KMS-11 (cell line): ENCODE data around the gene RTTN.
"Not testable (repeated sequence)": the region's sequence is repeated elsewhere in the genome, so short reads cannot be mapped to it uniquely, and the experiment has no call there.

Experiments
- H2AFZ ChIP-seq: fragments of 200-600 bp; sonication (generic); 2 replicates; pipeline ENCODE4 v1.6.1; 2016; ENCODE audit warnings: antibody characterized with exemption, mixed run types, low read depth
- H3K27ac ChIP-seq: fragments of 200-600 bp; sonication (generic); 2 replicates; pipeline ENCODE4 v1.6.1; 2016; ENCODE audit warnings: mild to moderate bottlenecking, mixed run types
- H3K27me3 ChIP-seq: fragments of 200-600 bp; sonication (generic); 2 replicates; pipeline ENCODE4 v1.6.1; 2017; ENCODE audit warnings: mild to moderate bottlenecking, low read depth, mixed run types, moderate library complexity; ENCODE audit not compliant: insufficient read depth
- H3K36me3 ChIP-seq: fragments of 200-600 bp; sonication (generic); 2 replicates; pipeline ENCODE4 v1.6.1; 2017; ENCODE audit warnings: mild to moderate bottlenecking, mixed run types; ENCODE audit not compliant: insufficient read depth
- H3K4me1 ChIP-seq: fragments of 200-600 bp; sonication (generic); 2 replicates; pipeline ENCODE4 v1.6.1; 2016; ENCODE audit warnings: mild to moderate bottlenecking, low read depth, mixed run types; ENCODE audit not compliant: poor library complexity, severe bottlenecking
- H3K4me2 ChIP-seq: fragments of 200-600 bp; sonication (generic); 2 replicates; pipeline ENCODE4 v1.7.0; 2016; ENCODE audit warnings: mild to moderate bottlenecking, mixed run types
- H3K4me3 ChIP-seq: fragments of 200-600 bp; sonication (generic); IDR thresholded peaks from 2 replicates; pipeline ENCODE4 v1.6.1; 2017; ENCODE audit warnings: low read depth, low read length, mixed read lengths; ENCODE audit not compliant: insufficient read depth
- H3K79me2 ChIP-seq: fragments of 200-600 bp; sonication (generic); 2 replicates; pipeline ENCODE4 v1.6.1; 2016; ENCODE audit warnings: low read depth, mixed run types; ENCODE audit not compliant: insufficient read depth
- H3K9ac ChIP-seq: fragments of 200-600 bp; sonication (generic); 2 replicates; pipeline ENCODE4 v1.6.1; 2016; ENCODE audit warnings: mild to moderate bottlenecking, mixed run types
- H4K20me1 ChIP-seq: fragments of 200-600 bp; sonication (generic); 2 replicates; pipeline ENCODE4 v1.6.1; 2016; ENCODE audit warnings: mild to moderate bottlenecking, mixed run types; ENCODE audit not compliant: insufficient read depth
- CTCF ChIP-seq: fragments of 200-600 bp; sonication (generic); conservative IDR thresholded peaks from 2 replicates; pipeline ENCODE4 v1.6.1; 2017; ENCODE audit warnings: low read depth, mild to moderate bottlenecking, antibody characterized with exemption, low read length, moderate library complexity, mixed read lengths

The RTTN gene

GRCh38 chr18:70246061-70246466, 40.6 kb upstream of the RTTN start:
- Histone ChIP-seq H2AFZ (no peak overlapping the region), H3K36me3 (no peaks in the 10 kb centered on the region), H4K20me1 (no peaks in the 10 kb centered on the region), H3K9ac (no peak overlapping the region), H3K27ac (no peak overlapping the region), H3K4me3 (no peak overlapping the region), H3K79me2 (no peaks in the 10 kb centered on the region), H3K4me1 (no peaks in the 10 kb centered on the region), H3K4me2 (no peak overlapping the region), H3K27me3 (no peaks in the 10 kb centered on the region)
- no peak for TF ChIP-seq CTCF

- Histone ChIP-seq H3K9ac (no peak overlapping the region), H3K4me2 (no peak overlapping the region), H3K4me3 (no peak overlapping the region), H3K27ac (no peak overlapping the region), H3K79me2 (no peaks in the 10 kb centered on the region), H3K27me3 (no peaks in the 10 kb centered on the region), H2AFZ (no peak overlapping the region), H3K36me3 (no peaks in the 10 kb centered on the region), H3K4me1 (no peaks in the 10 kb centered on the region), H4K20me1 (no peaks in the 10 kb centered on the region)
- no peak for TF ChIP-seq CTCF
These were observed 37.8 kb upstream of the RTTN start for GRCh38 chr18:70243131-70243929.

- H3K27me3 ChIP-seq, H3K27ac ChIP-seq, H3K4me2 ChIP-seq: not testable (repeated sequence)
These were observed 31.4 kb upstream of the RTTN start for GRCh38 chr18:70236921-70237320.

GRCh38 chr18:70235478-70235877, 30.0 kb upstream of the RTTN start:
- H3K9ac ChIP-seq = no peak overlapping the region
- no peak for TF ChIP-seq CTCF
- no peak overlapping the region for H3K4me2 ChIP-seq
- no peak overlapping the region for H3K4me3 ChIP-seq
- H3K4me1 ChIP-seq = no peaks in the 10 kb centered on the region
- no peaks in the 10 kb centered on the region for H3K27me3 ChIP-seq
- no peaks in the 10 kb centered on the region for H3K36me3 ChIP-seq
- no peak overlapping the region for H3K27ac ChIP-seq
- H2AFZ ChIP-seq = no peak overlapping the region
- H3K79me2 ChIP-seq = no peaks in the 10 kb centered on the region
- no peaks in the 10 kb centered on the region for H4K20me1 ChIP-seq

More at GRCh38 chr18:70236921-70237320, 31.4 kb upstream of the RTTN start:
- H3K9ac ChIP-seq, H2AFZ ChIP-seq, H3K79me2 ChIP-seq, H3K36me3 ChIP-seq, H3K4me3 ChIP-seq, H3K4me1 ChIP-seq, H4K20me1 ChIP-seq: not testable (repeated sequence)
